ENCODE measurements around the gene TTC7B.

Gene TTC7B

DNA sequence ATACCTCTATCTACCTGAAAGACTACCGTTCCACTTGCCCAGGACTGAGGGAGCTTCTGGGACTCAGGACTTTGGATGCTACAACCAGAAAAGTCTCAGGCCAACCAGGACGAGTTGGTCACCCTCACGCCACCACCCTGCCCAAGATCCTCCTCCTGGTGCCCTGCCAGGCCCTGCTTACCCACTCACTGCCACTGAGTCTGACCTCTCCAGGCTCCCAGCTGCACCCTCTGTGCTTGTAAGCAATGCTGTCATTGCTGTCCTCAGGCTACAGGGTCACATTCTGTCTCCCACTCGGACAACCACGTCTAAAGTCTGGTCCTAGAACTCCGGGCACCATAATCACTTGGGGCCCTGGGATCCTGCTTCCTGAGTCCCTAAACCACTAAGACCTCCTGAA is 9.2 kb downstream of the TTC7B start:
- TF ChIP-seq EZH2 (IDR thresholded peaks at IDR 0.05; ENCODE audit: borderline replicate concordance, low read length) = no peak
- TF ChIP-seq, protein P1, sequence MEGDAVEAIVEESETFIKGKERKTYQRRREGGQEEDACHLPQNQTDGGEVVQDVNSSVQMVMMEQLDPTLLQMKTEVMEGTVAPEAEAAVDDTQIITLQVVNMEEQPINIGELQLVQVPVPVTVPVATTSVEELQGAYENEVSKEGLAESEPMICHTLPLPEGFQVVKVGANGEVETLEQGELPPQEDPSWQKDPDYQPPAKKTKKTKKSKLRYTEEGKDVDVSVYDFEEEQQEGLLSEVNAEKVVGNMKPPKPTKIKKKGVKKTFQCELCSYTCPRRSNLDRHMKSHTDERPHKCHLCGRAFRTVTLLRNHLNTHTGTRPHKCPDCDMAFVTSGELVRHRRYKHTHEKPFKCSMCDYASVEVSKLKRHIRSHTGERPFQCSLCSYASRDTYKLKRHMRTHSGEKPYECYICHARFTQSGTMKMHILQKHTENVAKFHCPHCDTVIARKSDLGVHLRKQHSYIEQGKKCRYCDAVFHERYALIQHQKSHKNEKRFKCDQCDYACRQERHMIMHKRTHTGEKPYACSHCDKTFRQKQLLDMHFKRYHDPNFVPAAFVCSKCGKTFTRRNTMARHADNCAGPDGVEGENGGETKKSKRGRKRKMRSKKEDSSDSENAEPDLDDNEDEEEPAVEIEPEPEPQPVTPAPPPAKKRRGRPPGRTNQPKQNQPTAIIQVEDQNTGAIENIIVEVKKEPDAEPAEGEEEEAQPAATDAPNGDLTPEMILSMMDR (IDR thresholded peaks at IDR 0.05; ENCODE audit: low read length) = no peak
- Histone ChIP-seq H3K4me2 (ENCODE audit: low read length) (no peak overlapping the region), H3K9ac (ENCODE audit: low read length) (no peak overlapping the region), H3K4me3 (ENCODE audit: low read depth, low read length, poor library complexity, severe bottlenecking) (no peak overlapping the region), H3F3A (ENCODE audit: insufficient read depth, low read length) (no peaks in the 10 kb centered on the region), H3K4me1 (ENCODE audit: insufficient read depth, low read length, severe bottlenecking) (peaks cover 4% of the 10 kb centered on the region), H3K9me2 (ENCODE audit: low read depth, low read length) (no peaks in the 10 kb centered on the region), H3K27ac (ENCODE audit: low read depth, low read length, poor library complexity, severe bottlenecking) (no peak overlapping the region), H4K20me1 (ENCODE audit: insufficient read depth, low read length) (no peaks in the 10 kb centered on the region), H3K9me3 (ENCODE audit: low read length) (no peaks in the 10 kb centered on the region), H3K79me2 (ENCODE audit: insufficient read depth, low read length) (no peaks in the 10 kb centered on the region), H3K36me3 (ENCODE audit: insufficient read depth, low read length) (no peaks in the 10 kb centered on the region), H3K27me3 (ENCODE audit: insufficient read depth, low read length) (no peaks in the 10 kb centered on the region), H2AFZ (ENCODE audit: low read length) (no peak overlapping the region)

DNA sequence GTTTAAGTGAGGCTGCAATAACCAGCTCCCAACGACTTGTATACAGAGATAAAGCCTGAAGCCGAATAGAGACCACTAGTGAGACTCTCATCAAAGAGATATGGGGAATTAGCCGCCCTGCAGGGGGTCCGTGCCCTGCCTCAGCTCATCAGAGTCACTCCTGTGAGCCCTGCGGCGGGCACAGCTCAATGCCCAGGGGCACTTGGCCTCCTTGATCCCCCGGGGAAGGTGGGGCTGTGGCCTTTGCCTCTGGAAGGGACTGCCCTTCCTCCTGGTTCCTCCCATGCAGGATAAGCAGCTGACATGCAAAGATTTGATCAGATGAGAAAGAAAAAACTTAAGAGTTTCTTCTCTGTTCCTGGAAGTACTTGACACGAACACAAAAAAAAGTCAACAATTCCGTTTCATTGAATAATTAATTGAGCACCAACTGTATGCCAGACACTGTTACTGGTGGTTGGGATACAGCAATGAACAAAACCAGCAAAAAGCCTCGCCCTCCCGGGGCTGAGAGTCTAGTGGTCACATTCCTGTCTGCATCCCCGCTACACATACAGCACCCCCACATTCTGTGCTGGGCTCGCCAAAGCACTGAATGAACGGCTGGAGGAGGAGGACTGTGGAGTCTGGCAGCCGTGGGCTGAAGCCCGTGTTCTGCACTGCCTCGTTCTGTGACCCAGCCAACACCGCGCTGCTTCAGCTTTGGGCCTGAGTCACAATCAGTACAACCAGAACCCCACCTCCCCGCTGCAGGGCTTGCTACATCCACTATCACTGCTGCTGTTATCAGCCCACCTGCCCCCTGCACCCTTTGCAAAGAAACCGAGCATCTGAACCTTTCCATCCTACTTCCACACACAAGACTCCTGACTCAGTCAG is 10.3 kb downstream of the TTC7B start:
- Histone ChIP-seq H3F3A (ENCODE audit: insufficient read depth, low read length) (no peaks in the 10 kb centered on the region), H3K9me2 (ENCODE audit: low read depth, low read length) (no peaks in the 10 kb centered on the region), H3K36me3 (ENCODE audit: insufficient read depth, low read length) (no peaks in the 10 kb centered on the region), H3K79me2 (ENCODE audit: insufficient read depth, low read length) (no peaks in the 10 kb centered on the region), H3K4me2 (ENCODE audit: low read length) (no peak overlapping the region), H3K27me3 (ENCODE audit: insufficient read depth, low read length) (no peaks in the 10 kb centered on the region), H3K9me3 (ENCODE audit: low read length) (no peaks in the 10 kb centered on the region), H4K20me1 (ENCODE audit: insufficient read depth, low read length) (no peaks in the 10 kb centered on the region), H2AFZ (ENCODE audit: low read length) (no peak overlapping the region), H3K9ac (ENCODE audit: low read length) (no peak overlapping the region), H3K27ac (ENCODE audit: low read depth, low read length, poor library complexity, severe bottlenecking) (no peak overlapping the region), H3K4me3 (ENCODE audit: low read depth, low read length, poor library complexity, severe bottlenecking) (no peak overlapping the region), H3K4me1 (ENCODE audit: insufficient read depth, low read length, severe bottlenecking) (peaks cover 4% of the 10 kb centered on the region)
- TF ChIP-seq EZH2 (IDR thresholded peaks at IDR 0.05; ENCODE audit: borderline replicate concordance, low read length) = no peak
- TF ChIP-seq, protein P1 (IDR thresholded peaks at IDR 0.05; ENCODE audit: low read length) = no peak

DNA sequence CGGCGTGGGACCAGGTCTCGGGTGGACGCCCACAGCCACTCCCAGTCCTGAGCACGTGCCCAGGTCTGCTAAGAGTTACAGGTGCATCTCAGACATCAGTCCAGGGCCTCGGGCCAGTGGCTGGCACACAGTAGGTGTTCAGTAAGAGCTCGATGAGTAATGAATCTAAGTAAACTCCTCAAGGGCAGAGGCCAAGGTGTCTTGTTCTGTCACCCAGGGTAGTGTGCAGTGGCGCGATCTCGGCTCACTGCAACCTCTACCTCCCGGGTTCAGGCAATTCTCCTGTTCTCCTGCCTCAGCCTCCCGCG is 11.2 kb downstream of the TTC7B start:
- H2AFZ ChIP-seq (ENCODE audit: low read length) = no peak overlapping the region
- H3K4me1 ChIP-seq (ENCODE audit: insufficient read depth, low read length, severe bottlenecking) = peaks cover 4% of the 10 kb centered on the region
- H3K27me3 ChIP-seq (ENCODE audit: insufficient read depth, low read length) = no peaks in the 10 kb centered on the region
- no peaks in the 10 kb centered on the region for H3F3A ChIP-seq (ENCODE audit: insufficient read depth, low read length)
- no peak for TF ChIP-seq EZH2 (IDR thresholded peaks at IDR 0.05; ENCODE audit: borderline replicate concordance, low read length)
- TF ChIP-seq, protein P1 (IDR thresholded peaks at IDR 0.05; ENCODE audit: low read length) = no peak
- H3K27ac ChIP-seq (ENCODE audit: low read depth, low read length, poor library complexity, severe bottlenecking) = no peak overlapping the region
- H3K9me3 ChIP-seq (ENCODE audit: low read length) = no peaks in the 10 kb centered on the region
- H3K4me3 ChIP-seq (ENCODE audit: low read depth, low read length, poor library complexity, severe bottlenecking) = no peak overlapping the region
- H4K20me1 ChIP-seq (ENCODE audit: insufficient read depth, low read length) = no peaks in the 10 kb centered on the region
- H3K4me2 ChIP-seq (ENCODE audit: low read length) = no peak overlapping the region
- H3K9ac ChIP-seq (ENCODE audit: low read length) = no peak overlapping the region
- H3K9me2 ChIP-seq (ENCODE audit: low read depth, low read length) = no peaks in the 10 kb centered on the region
- no peaks in the 10 kb centered on the region for H3K79me2 ChIP-seq (ENCODE audit: insufficient read depth, low read length)
- H3K36me3 ChIP-seq (ENCODE audit: insufficient read depth, low read length) = no peaks in the 10 kb centered on the region
